H9 (cell line): Measurements from ENCODE around the gene LCNL1. TPM values are rescaled to one million over a fixed set of nuclear protein-coding genes. Genes with fewer than 3 reads are reported as not detected.

Source experiments
- DNase-seq: peaks from one replicate; pipeline ENCODE4 v3.0.0-alpha.2; 2017
- H2AFZ ChIP-seq: one replicate; pipeline ENCODE4 v1.6.1; 2013; ENCODE audit warnings: mild to moderate bottlenecking, low read length, control low read depth, moderate library complexity
- H2AK5ac ChIP-seq: 2 replicates; pipeline ENCODE4 v1.6.1; 2013; ENCODE audit warnings: low read length, control low read depth, mixed read lengths; ENCODE audit not compliant: insufficient read length
- H2BK120ac ChIP-seq: one replicate; pipeline ENCODE4 v1.6.1; 2013; ENCODE audit warnings: low read depth, mild to moderate bottlenecking, low read length, control low read depth, inconsistent platforms; ENCODE audit not compliant: poor library complexity, severe bottlenecking
- H2BK12ac ChIP-seq: 2 replicates; pipeline ENCODE4 v1.6.1; 2013; ENCODE audit warnings: low read length, control low read depth, mixed read lengths, low read depth; ENCODE audit not compliant: insufficient read length
- H2BK15ac ChIP-seq: 2 replicates; pipeline ENCODE4 v1.6.1; 2013; ENCODE audit warnings: low read depth, low read length, control low read depth
- H2BK20ac ChIP-seq: one replicate; pipeline ENCODE4 v1.6.1; 2013; ENCODE audit warnings: low read depth, mild to moderate bottlenecking, low read length, control low read depth, inconsistent platforms; ENCODE audit not compliant: poor library complexity, severe bottlenecking
- H2BK5ac ChIP-seq: 2 replicates; pipeline ENCODE4 v1.6.1; 2013; ENCODE audit warnings: low read length, control low read depth, mixed read lengths; ENCODE audit not compliant: insufficient read length
- H3K14ac ChIP-seq: 2 replicates; pipeline ENCODE4 v1.6.1; 2013; ENCODE audit warnings: low read length, control low read depth; ENCODE audit not compliant: insufficient read depth
- H3K18ac ChIP-seq: 2 replicates; pipeline ENCODE4 v1.6.1; 2013; ENCODE audit warnings: low read depth, mild to moderate bottlenecking, mixed read lengths, low read length, control low read depth; ENCODE audit not compliant: insufficient read length
- H3K23ac ChIP-seq: 2 replicates; pipeline ENCODE4 v1.6.1; 2013; ENCODE audit warnings: low read length, control low read depth, mixed read lengths, low read depth; ENCODE audit not compliant: insufficient read length
- H3K23me2 ChIP-seq: 2 replicates; pipeline ENCODE4 v1.6.1; 2013; ENCODE audit warnings: low read depth, mild to moderate bottlenecking, mixed read lengths, low read length, control low read depth; ENCODE audit not compliant: insufficient read length, poor library complexity, severe bottlenecking
- H3K27ac ChIP-seq: 2 replicates; pipeline ENCODE4 v1.5.1; 2013; ENCODE audit warnings: low read length, control low read depth, mixed read lengths, low read depth; ENCODE audit not compliant: insufficient read length
- H3K27me3 ChIP-seq: 2 replicates; pipeline ENCODE4 v1.6.1; 2013; ENCODE audit warnings: low read length, control low read depth, inconsistent platforms; ENCODE audit not compliant: insufficient read depth
- H3K4ac ChIP-seq: 2 replicates; pipeline ENCODE4 v1.6.1; 2013; ENCODE audit warnings: low read depth, mild to moderate bottlenecking, control low read depth, inconsistent platforms, low read length, moderate library complexity
- H3K4me1 ChIP-seq: 2 replicates; pipeline ENCODE4 v1.6.1; 2013; ENCODE audit warnings: low read length, control low read depth, inconsistent platforms; ENCODE audit not compliant: insufficient read depth
- H3K4me2 ChIP-seq: 2 replicates; pipeline ENCODE4 v1.6.1; 2013; ENCODE audit warnings: low read length, control low read depth, mixed read lengths; ENCODE audit not compliant: insufficient read length, insufficient read depth
- H3K56ac ChIP-seq: 2 replicates; pipeline ENCODE4 v1.6.1; 2013; ENCODE audit warnings: low read depth, mild to moderate bottlenecking, mixed read lengths, low read length, control low read depth; ENCODE audit not compliant: insufficient read length
- H3K79me1 ChIP-seq: 2 replicates; pipeline ENCODE4 v1.6.1; 2013; ENCODE audit warnings: low read depth, mild to moderate bottlenecking, moderate library complexity, low read length, control low read depth, inconsistent platforms; ENCODE audit not compliant: insufficient read depth, poor library complexity, severe bottlenecking
- H3K79me2 ChIP-seq: 2 replicates; pipeline ENCODE4 v1.6.1; 2013; ENCODE audit warnings: low read length, control low read depth, inconsistent platforms; ENCODE audit not compliant: insufficient read depth
- H3K9ac ChIP-seq: 2 replicates; pipeline ENCODE4 v1.6.1; 2013; ENCODE audit warnings: low read length, control low read depth, mixed read lengths; ENCODE audit not compliant: insufficient read length; ENCODE audit errors: extremely low read depth
- H3K9me3 ChIP-seq: one replicate; pipeline ENCODE4 v1.6.1; 2013; ENCODE audit warnings: low read depth, low read length, inconsistent platforms; ENCODE audit not compliant: control insufficient read depth
- H3T11ph ChIP-seq: one replicate; pipeline ENCODE4 v1.6.1; 2013; ENCODE audit warnings: mild to moderate bottlenecking, low read length, control low read depth, inconsistent platforms
- H4K20me1 ChIP-seq: one replicate; pipeline ENCODE4 v1.6.1; 2013; ENCODE audit not compliant: control insufficient read depth, insufficient read length, insufficient read depth
- H4K5ac ChIP-seq: 2 replicates; pipeline ENCODE4 v1.6.1; 2013; ENCODE audit warnings: low read depth, mild to moderate bottlenecking, mixed read lengths, low read length, control low read depth; ENCODE audit not compliant: insufficient read length
- H4K8ac ChIP-seq: replicated peaks from 2 replicates; pipeline ENCODE4 v1.6.1; 2013; ENCODE audit warnings: low read length, control low read depth, mixed read lengths, low read depth; ENCODE audit not compliant: insufficient read length
- H4K91ac ChIP-seq: 2 replicates; pipeline ENCODE4 v1.6.1; 2013; ENCODE audit warnings: low read depth, mild to moderate bottlenecking, moderate library complexity, mixed read lengths, low read length, control low read depth; ENCODE audit not compliant: insufficient read length
- H3K27ac Mint-ChIP-seq, 3 experiments: 2 replicates in 2 of 3; 3 replicates in 1 of 3; pipeline ENCODE4 v1.8.0; 2020 to 2021; ENCODE audit warnings: mixed read lengths in 3 of 3, mild to moderate bottlenecking in 1 of 3, moderate library complexity in 1 of 3
- H3K27me3 Mint-ChIP-seq: 2 replicates; pipeline ENCODE4 v1.8.0; 2021; ENCODE audit warnings: low read depth, mild to moderate bottlenecking, moderate library complexity, mixed read lengths
- H3K36me3 Mint-ChIP-seq, 3 experiments: 2 replicates in 2 of 3; 3 replicates in 1 of 3; pipeline ENCODE4 v1.8.0; 2020 to 2021; ENCODE audit warnings: low read depth in 3 of 3, mixed read lengths in 3 of 3; ENCODE audit not compliant: insufficient read depth in 1 of 3
- H3K4me1 Mint-ChIP-seq, 2 experiments: 2 replicates each; pipeline ENCODE4 v1.8.0; 2020; ENCODE audit warnings: mixed read lengths in 2 of 2
- H3K4me3 Mint-ChIP-seq, 2 experiments: 2 replicates in 1 of 2; 3 replicates in 1 of 2; pipeline ENCODE4 v1.8.0; 2020 to 2021; ENCODE audit warnings: mild to moderate bottlenecking in 2 of 2, mixed read lengths in 2 of 2, moderate library complexity in 1 of 2
- H3K9me3 Mint-ChIP-seq, 2 experiments: 2 replicates in 1 of 2; 3 replicates in 1 of 2; pipeline ENCODE4 v1.8.0; 2020; ENCODE audit warnings: mild to moderate bottlenecking in 2 of 2, mixed read lengths in 2 of 2, moderate library complexity in 1 of 2
- CTCF ChIP-seq: fragments of 200-600 bp; sonication (generic); conservative IDR thresholded peaks from 3 replicates; pipeline ENCODE4 v1.8.0; 2021; ENCODE audit warnings: antibody characterized with exemption, mild to moderate bottlenecking
- WGBS: extraction: QIAGEN DNeasy Blood & Tissue Kit; methylation state at CpG from one replicate; pipeline ENCODE4 v1.1.7; 2013; ENCODE audit warnings: missing lambda C conversion rate, low lambda C conversion rate, mixed read lengths; ENCODE audit not compliant: insufficient read length; ENCODE audit errors: extremely low coverage; 5-methylcytosine and 5-hydroxymethylcytosine counted together
- total RNA-seq: library from RNA; stranded (reverse); gene quantifications from 2 replicates; pipeline ENCODE4 v1.2.1, GENCODE V29; 2021

The LCNL1 gene
- total RNA-seq, 1 experiment from 2014 or later: 0.20 TPM

- peaks cover 7 to 14% of the 10 kb centered on the region in 2 experiments for H3K4me1 Mint-ChIP-seq
- no peak overlapping the region for H2AK5ac ChIP-seq
- TF ChIP-seq CTCF: no peak
- H3K56ac ChIP-seq: no peak overlapping the region
- no peak overlapping the region for H3K4ac ChIP-seq
- no peak overlapping the region for H4K91ac ChIP-seq
- no peak overlapping the region for H3K4me2 ChIP-seq
- H3K14ac ChIP-seq: no peak overlapping the region
- no peaks in the 10 kb centered on the region for H3K23me2 ChIP-seq
- no peaks in the 10 kb centered on the region for H3K79me2 ChIP-seq
- H2AFZ ChIP-seq: no peak overlapping the region
- H3K36me3 Mint-ChIP-seq: no peaks in the 10 kb centered on the region; a peak in 1 of 7 replicates
- H2BK120ac ChIP-seq: no peak overlapping the region
- H3K79me1 ChIP-seq: no peaks in the 10 kb centered on the region
- no peak overlapping the region for H3K23ac ChIP-seq
- peaks cover 4% of the 10 kb centered on the region in 2 experiments; a peak in 4 of 5 replicates for H3K9me3 Mint-ChIP-seq
- no peak overlapping the region for H2BK20ac ChIP-seq
- no peak overlapping the region for H3T11ph ChIP-seq
- H2BK15ac ChIP-seq: no peak overlapping the region
- H3K9ac ChIP-seq: no peak overlapping the region
- H3K4me3 Mint-ChIP-seq: no peak overlapping the region
- no peak overlapping the region for H3K27ac ChIP-seq
- no peaks in the 10 kb centered on the region for H3K9me3 ChIP-seq
- no peak overlapping the region for H2BK5ac ChIP-seq
- no peak overlapping the region for H3K18ac ChIP-seq
- H4K20me1 ChIP-seq: peaks cover 2% of the 10 kb centered on the region
- H4K8ac ChIP-seq: no peak overlapping the region
- H3K27me3 Mint-ChIP-seq: peaks cover 18% of the 10 kb centered on the region
- WGBS: no CpG with 5 or more reads among the region's 23 CpGs
- no peak overlapping the region for H3K27ac Mint-ChIP-seq
- no peaks in the 10 kb centered on the region for H3K27me3 ChIP-seq
- no peak overlapping the region for H2BK12ac ChIP-seq
- peaks cover 2% of the 10 kb centered on the region; the same call in 1 of the 2 replicates for H3K4me1 ChIP-seq
- no peak overlapping the region for H4K5ac ChIP-seq
- DNase-seq: no peak
Observed at GRCh38 chr9:136961279-136962065, 21.3 kb upstream of the LCNL1 start.
